Measurements from ENCODE around the gene RAB35. TPM values are rescaled to one million over a fixed set of nuclear protein-coding genes. Genes with fewer than 3 reads are reported as not detected.

RAB35 gene
- total RNA-seq, 2 donors from 2014 or later, result 4.0 to 7.0 TPM

GRCh38 chr12:120064054-120064940 lies 52.3 kb downstream of the RAB35 start:
- 68 to 76% methylated on average over 16 of the region's 16 CpGs for WGBS, 2 donors
- no peak for ATAC-seq

GRCh38 chr12:120062976-120063579 lies 53.5 kb downstream of the RAB35 start:
- no peak for DNase-seq
- no peak overlapping the region for H3K4me3 ChIP-seq
- no peak for ATAC-seq
- H3K4me1 ChIP-seq, result no peaks in the 10 kb centered on the region
- TF ChIP-seq CTCF (IDR thresholded peaks at IDR 0.05), result no peak
- no peak for TF ChIP-seq POLR2A (IDR thresholded peaks at IDR 0.05)
- H3K36me3 ChIP-seq (replicated peaks in 1 of 2; ENCODE audit: insufficient read depth in 1 of 2, low read depth in 2 of 2), result no peaks in the 10 kb centered on the region
- H3K27ac ChIP-seq, result no peak overlapping the region
- 89% methylated on average over 3 of the region's 3 CpGs for WGBS, 2 donors
- H3K9me3 ChIP-seq, result no peaks in the 10 kb centered on the region
- intact Hi-C loops (cut with DNase I), result no loop called here
- H3K27me3 ChIP-seq, result no peaks in the 10 kb centered on the region

More at GRCh38 chr12:120064054-120064940, 52.3 kb downstream of the RAB35 start:
- no peaks in the 10 kb centered on the region for H3K27me3 ChIP-seq
- H3K27ac ChIP-seq, result no peak overlapping the region
- DNase-seq, result no peak
- H3K9me3 ChIP-seq, result no peaks in the 10 kb centered on the region
- intact Hi-C loops (cut with DNase I), result no loop called here
- no peaks in the 10 kb centered on the region for H3K36me3 ChIP-seq (replicated peaks in 1 of 2; ENCODE audit: insufficient read depth in 1 of 2, low read depth in 2 of 2)
- TF ChIP-seq POLR2A (IDR thresholded peaks at IDR 0.05) (no peak), CTCF (IDR thresholded peaks at IDR 0.05) (no peak)
- no peaks in the 10 kb centered on the region for H3K4me1 ChIP-seq
- H3K4me3 ChIP-seq, result no peak overlapping the region

- H3K4me1 ChIP-seq, result no peaks in the 10 kb centered on the region
- WGBS, 2 donors, result 79 to 90% methylated on average over 9 to 10 of the region's 10 CpGs
- ATAC-seq (no peak), DNase-seq (no peak)
- H3K27ac ChIP-seq, result no peak overlapping the region
- no peak overlapping the region for H3K4me3 ChIP-seq
- H3K36me3 ChIP-seq (replicated peaks in 1 of 2; ENCODE audit: insufficient read depth in 1 of 2, low read depth in 2 of 2), result no peaks in the 10 kb centered on the region
- H3K9me3 ChIP-seq, result no peaks in the 10 kb centered on the region
- intact Hi-C loops (cut with DNase I), result no loop called here
- no peaks in the 10 kb centered on the region for H3K27me3 ChIP-seq
- no peak for TF ChIP-seq POLR2A (IDR thresholded peaks at IDR 0.05)
- TF ChIP-seq CTCF (IDR thresholded peaks at IDR 0.05), result no peak
Measured at GRCh38 chr12:120061575-120062214, 54.9 kb downstream of the RAB35 start.

DNA sequence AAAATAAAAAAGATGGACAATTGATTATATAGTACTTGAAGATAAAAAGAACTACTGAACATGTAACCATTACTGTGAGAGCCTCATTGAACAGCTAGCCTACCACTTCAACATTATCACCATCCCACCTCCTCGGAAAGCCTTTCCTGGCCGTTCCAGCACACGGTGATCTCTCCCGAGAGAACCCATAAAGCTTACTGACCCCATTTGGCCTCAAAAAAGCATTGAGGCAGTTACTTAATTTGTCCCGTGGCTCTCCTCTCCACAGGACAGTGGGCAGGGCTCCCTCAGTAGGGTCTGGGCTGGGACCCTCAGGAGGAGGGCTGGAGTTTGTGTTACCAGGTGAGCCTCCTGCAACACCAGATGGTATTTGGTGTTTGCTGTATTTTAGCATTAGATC lies 55.8 kb downstream of the RAB35 start:
- intact Hi-C loops (cut with DNase I), result no loop called here

More for the DNA sequence above, 55.8 kb downstream of the RAB35 start:
- no peaks in the 10 kb centered on the region for H3K9me3 ChIP-seq
- DNase-seq (no peak), ATAC-seq (no peak)
- no peak overlapping the region for H3K4me3 ChIP-seq
- no peaks in the 10 kb centered on the region for H3K27me3 ChIP-seq
- TF ChIP-seq CTCF (IDR thresholded peaks at IDR 0.05) (no peak), POLR2A (IDR thresholded peaks at IDR 0.05) (no peak)
- WGBS, 2 donors, result 77 to 87% methylated on average over 5 of the region's 5 CpGs
- no peaks in the 10 kb centered on the region for H3K36me3 ChIP-seq (replicated peaks in 1 of 2; ENCODE audit: insufficient read depth in 1 of 2, low read depth in 2 of 2)
- H3K4me1 ChIP-seq, result no peaks in the 10 kb centered on the region
- no peak overlapping the region for H3K27ac ChIP-seq
